ENCODE measurements around the gene DMXL2. TPM values are rescaled to one million over a fixed set of nuclear protein-coding genes. Genes with fewer than 3 reads are reported as not detected.

The DMXL2 gene
- total and polyA plus RNA-seq, 2 donors from 2014 or later, result 14.6 to 29.0 TPM

GRCh38 chr15:51401051-51401780 lies 221.4 kb downstream of the DMXL2 start:
- Histone ChIP-seq H3K9ac (ENCODE audit: low read length in 3 of 3) (no peak overlapping the region), H3K4me3 (ENCODE audit: low read length in 3 of 3) (no peak overlapping the region), H3K4me1 (ENCODE audit: control insufficient read depth in 2 of 3, insufficient read depth in 2 of 3, low read depth in 1 of 3, low read length in 3 of 3) (no peaks in the 10 kb centered on the region), H3K9me3 (ENCODE audit: control insufficient read depth in 2 of 3, insufficient read depth in 1 of 3, low read length in 3 of 3) (no peaks in the 10 kb centered on the region), H3K27ac (ENCODE audit: low read depth in 2 of 2, low read length in 2 of 2) (no peak overlapping the region), H3K27me3 (ENCODE audit: control insufficient read depth, insufficient read depth, low read length) (no peaks in the 10 kb centered on the region), H3K36me3 (ENCODE audit: control insufficient read depth in 2 of 3, insufficient read depth in 3 of 3, low read length in 3 of 3) (no peaks in the 10 kb centered on the region)
- FAIRE-seq (no peak), DNase-seq (no peak)
- TF ChIP-seq CTCF (IDR thresholded peaks at IDR 0.05; ENCODE audit: borderline replicate concordance, extremely low read depth, insufficient read depth), result no peak
- intact Hi-C loops (cut with DNase I), result no loop called here

GRCh38 chr15:51398626-51399025 lies 223.9 kb downstream of the DMXL2 start:
- intact Hi-C loops (cut with DNase I), result loop anchor here (10.0 kb wide), 1 partner anchor 234 kb away; no protein-coding TSS in a partner anchor
- Histone ChIP-seq H3K9me3 (ENCODE audit: control insufficient read depth in 2 of 3, insufficient read depth in 1 of 3, low read length in 3 of 3) (no peaks in the 10 kb centered on the region), H3K4me3 (ENCODE audit: low read length in 3 of 3) (no peak overlapping the region), H3K27me3 (ENCODE audit: control insufficient read depth, insufficient read depth, low read length) (no peaks in the 10 kb centered on the region), H3K4me1 (ENCODE audit: control insufficient read depth in 2 of 3, insufficient read depth in 2 of 3, low read depth in 1 of 3, low read length in 3 of 3) (no peaks in the 10 kb centered on the region), H3K36me3 (ENCODE audit: control insufficient read depth in 2 of 3, insufficient read depth in 3 of 3, low read length in 3 of 3) (no peaks in the 10 kb centered on the region), H3K27ac (ENCODE audit: low read depth in 2 of 2, low read length in 2 of 2) (no peak overlapping the region), H3K9ac (ENCODE audit: low read length in 3 of 3) (no peak overlapping the region)
- DNase-seq (peak in 1 of 5 donors; percentile 4), FAIRE-seq (no peak)
- no peak for TF ChIP-seq CTCF (IDR thresholded peaks at IDR 0.05; ENCODE audit: borderline replicate concordance, extremely low read depth, insufficient read depth)

Other genes starting within 250 kb of the DMXL2 start
- 0.13 TPM for gene SCG3, start 58.7 kb upstream of the DMXL2 start, total RNA-seq
- 0.11 TPM for gene SCG3, start 58.7 kb upstream of the DMXL2 start, polyA plus RNA-seq (ENCODE audit: insufficient read depth, low read depth, low replicate concordance)
- gene LYSMD2, start 114.9 kb upstream of the DMXL2 start, total RNA-seq, result 11.7 TPM
- gene LYSMD2, start 114.9 kb upstream of the DMXL2 start, polyA plus RNA-seq (ENCODE audit: insufficient read depth, low read depth, low replicate concordance), result 21.5 TPM
- 9.3 TPM for gene TMOD2, start 128.8 kb upstream of the DMXL2 start, total RNA-seq
- gene TMOD2, start 128.8 kb upstream of the DMXL2 start, polyA plus RNA-seq (ENCODE audit: insufficient read depth, low read depth, low replicate concordance), result 2.5 TPM
- 49.0 TPM for gene TMOD3, start 206.9 kb upstream of the DMXL2 start, total RNA-seq
- gene TMOD3, start 206.9 kb upstream of the DMXL2 start, polyA plus RNA-seq (ENCODE audit: insufficient read depth, low read depth, low replicate concordance), result 8.9 TPM